GM21619 (cell line): ENCODE data around the gene NRARP.

Experiments used
- ATAC-seq: cut with Tn5 transposase; IDR thresholded peaks from one replicate; pipeline ENCODE4 v1.9.1; 2021; ENCODE audit not compliant: unreplicated experiment

Gene NRARP

GRCh38 chr9:137323531-137324331 is 21.7 kb upstream of the NRARP start:
- ATAC-seq: no peak

DNA sequence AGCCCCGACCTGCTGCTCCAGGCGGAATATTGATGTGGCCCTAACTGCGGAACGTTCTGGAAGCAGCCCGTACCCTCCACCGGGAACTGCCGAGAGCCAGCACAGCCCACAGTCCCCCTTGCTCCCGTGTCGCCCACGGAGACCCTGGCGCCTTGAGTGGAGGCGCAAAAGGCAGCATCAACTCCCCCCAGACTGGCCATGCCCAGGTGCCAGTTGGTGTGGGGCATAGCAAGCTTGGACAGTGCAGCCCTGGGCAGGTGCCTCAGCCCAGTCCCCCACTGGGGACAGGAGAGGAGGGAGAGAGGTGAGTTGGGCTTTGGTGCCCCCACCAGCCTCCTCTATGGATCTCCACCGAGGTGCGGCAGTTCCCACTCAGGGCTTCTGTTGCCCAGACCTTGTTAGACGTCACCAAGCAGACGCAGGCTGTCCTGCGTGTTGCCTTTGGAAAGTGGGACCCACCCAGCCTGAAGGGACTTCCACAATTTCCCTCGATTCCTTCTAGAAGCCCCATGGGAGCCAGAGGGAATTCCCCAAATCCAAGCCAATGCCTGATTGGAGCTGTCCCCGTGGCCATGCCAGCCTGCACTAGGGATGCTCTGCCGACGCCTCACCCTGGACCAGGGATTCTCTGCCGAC is 19.8 kb upstream of the NRARP start:
- no peak for ATAC-seq

- no peak for ATAC-seq
Observed at GRCh38 chr9:137320555-137321384, 18.7 kb upstream of the NRARP start.

GRCh38 chr9:137319739-137320551 is 17.9 kb upstream of the NRARP start:
- no peak for ATAC-seq

DNA sequence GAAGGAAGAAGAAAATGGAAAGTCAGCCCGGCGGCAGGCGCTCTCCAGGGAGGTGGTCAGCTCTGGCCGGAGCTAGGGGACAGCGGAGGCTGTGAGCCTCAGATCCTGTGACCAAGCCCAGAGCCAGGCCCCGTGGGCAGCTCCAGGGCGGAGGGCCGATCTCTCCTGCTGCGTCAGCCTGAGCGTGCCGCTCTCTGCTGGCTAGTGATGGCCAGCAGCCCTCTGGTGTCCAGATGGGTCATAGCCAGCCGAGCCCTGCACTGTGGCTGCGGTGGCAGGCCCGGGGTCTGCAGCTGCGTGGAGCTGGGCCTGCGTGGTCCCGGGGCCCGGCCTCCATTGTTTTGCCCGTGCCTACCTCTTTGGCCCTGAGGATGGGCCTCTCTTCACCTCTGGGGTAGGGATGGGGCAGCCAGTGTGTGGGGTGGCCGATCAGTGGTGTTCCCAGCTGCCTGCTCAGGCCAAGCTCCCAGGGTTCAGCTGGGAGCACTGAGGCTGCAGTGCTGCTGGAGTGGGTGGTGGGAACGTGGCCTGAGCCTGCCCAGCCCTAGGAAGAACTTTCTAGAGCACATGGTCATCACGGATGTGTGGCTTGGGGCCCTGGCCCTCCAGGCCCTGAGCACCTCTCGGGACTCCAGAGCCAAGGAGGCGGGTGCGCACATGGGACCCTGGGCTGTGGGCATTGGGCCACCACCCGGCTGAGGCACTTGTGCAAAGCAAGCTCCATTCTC is 17.1 kb upstream of the NRARP start:
- ATAC-seq: no peak

GRCh38 chr9:137318602-137319001 is 16.5 kb upstream of the NRARP start:
- ATAC-seq: no peak

GRCh38 chr9:137317718-137318511 is 15.8 kb upstream of the NRARP start:
- no peak for ATAC-seq

DNA sequence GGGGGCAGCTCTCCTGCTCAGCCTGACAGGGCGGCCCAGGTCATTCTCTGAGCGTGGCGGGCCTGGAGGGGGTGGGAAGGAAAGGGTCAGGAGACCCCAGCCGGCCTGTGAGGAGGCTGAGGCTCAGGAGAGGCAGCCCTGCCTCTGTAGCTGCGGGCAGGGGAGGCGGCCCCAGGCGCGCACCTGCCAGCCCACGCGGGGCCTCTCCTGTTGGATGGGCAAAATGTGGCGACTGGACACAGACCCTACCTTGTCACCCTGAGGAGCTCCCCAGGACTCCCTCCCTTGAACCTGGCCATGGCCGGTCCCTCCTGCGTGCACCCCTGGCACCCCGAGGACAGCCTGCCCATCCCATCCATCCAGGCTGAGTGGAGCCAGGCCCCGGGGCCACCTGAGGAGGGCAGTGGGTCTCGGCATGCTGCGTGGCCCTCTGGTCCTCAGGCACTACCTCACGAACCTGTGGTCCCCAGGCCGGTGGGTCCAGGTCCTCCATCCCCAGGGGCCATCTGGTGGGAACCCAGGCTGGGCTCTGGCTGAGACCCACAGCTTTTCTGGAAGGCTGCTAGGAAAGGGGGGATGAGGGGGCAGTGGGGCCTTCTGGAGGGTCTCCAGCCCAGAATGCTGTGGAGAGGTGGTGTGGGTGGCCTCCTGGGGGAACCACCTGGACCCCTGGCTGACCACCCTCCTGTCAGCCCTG is 15.1 kb upstream of the NRARP start:
- ATAC-seq: no peak

DNA sequence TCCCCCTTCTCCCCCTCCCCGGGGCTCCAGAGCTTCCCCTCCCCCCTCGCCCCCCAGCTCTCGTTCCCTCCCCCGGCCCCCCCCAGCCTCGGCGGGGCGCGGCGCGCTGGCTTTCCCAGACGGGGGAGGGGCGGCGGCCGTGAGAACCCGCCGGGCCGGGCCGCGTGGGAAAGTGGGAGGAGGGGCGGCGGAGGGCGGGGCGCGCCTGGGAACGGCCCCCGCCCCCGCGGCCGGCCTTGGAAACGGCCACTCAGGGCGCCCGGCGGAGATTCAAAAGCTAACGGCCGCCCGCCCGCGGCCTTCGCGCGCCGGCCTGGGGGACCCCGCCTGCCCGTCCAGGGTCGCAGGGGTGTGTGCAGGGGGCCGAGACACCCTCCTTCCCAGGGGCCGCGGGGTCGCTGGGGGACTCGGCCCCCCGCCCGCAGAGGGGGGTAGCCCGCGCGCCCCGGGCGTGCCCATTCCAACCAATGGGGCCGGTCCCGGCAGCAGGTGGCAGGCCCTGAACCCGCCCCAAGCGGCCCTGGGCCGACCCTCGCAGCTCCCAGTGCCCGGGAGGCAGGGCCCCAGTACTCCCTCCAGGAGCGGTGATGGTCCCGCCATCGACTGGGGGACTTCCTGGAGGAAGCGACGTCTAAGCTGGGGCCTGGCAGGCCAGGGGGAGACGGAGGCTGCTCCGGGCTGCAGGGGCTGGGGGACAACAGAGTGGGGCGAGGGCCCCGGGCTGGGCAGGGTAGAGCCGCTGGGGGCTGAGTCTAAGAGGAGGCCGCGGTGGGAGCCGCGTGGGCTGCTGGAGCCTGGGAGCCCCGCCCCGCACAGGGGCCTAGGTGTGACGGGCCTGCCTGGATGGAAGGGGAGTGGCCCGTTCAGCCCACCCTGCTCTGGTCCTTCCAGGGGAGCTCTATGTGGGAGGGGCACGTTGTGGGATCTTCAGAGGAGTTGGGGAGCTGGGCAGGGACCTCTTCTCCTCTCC is 14.2 kb upstream of the NRARP start:
- no peak for ATAC-seq

DNA sequence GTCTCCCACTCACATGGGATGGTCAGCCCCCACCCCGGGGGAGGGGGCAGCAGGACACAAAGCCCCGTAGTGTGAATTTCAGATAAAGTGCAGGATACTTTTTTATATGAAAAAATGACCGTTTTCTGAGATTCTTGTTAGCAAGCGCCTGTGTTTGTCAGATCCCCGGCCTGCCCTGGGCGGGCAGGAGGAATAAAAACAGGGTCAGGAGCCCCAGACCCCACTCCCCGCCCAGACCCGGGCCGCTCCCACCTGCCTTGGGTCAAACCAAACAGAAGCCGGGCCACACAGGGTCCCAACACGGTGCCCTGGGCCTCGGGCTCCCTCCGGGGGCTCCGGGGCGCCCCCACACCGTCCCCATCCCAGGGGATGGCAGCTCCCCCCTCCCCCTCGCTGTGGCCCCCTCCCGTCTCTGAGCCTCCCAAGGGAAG is 13.5 kb upstream of the NRARP start:
- no peak for ATAC-seq

DNA sequence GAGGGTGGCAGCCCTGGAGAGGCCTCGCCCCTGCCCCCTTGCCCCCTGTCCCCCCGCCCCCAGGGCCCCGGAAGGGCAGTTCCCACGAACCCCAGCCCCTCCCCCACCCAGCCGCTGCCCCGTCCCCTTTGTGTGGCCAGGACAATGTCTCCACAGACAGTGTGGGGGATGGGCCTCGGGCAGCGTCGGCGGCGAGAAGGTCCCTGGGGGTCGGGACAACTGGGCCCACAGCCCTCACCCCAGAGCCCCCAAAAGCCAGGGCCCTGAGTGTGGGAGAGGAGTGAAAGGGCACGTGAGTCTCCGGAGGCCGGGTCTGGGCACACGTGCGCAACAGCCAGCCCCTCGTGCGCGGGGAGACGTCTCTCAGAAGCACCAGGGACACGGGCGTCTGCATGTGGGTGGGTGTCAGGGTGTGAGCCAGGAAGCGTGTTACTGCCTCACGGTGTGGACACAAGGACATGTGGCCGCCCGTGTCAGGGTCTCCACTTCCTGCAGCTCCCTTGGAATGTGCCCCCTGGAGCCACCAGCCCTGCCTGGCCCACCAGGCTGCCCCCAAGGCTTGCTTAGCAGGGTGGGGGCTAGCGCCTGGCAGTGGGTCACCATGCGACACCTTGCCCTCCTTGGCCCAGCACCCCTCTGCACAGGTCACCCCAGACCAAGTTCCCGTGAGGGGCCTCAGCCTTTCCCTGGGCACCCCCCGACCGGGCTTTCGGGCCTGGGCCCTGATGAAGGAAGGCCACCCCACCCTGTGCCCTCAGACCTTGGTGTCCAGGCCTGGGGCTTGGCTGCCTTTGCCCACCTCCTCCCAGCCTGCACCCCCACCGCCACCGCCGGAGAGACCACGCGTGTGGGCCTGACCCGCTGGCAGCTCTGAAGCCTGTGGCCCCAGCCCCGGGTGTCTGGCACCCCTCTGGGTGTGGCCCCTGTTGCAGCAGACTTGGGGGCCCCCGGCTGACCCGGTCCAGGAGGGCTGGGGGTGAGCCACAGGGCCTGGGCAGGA is 12.8 kb upstream of the NRARP start:
- ATAC-seq: no peak

- no peak for ATAC-seq
Observed at GRCh38 chr9:137313956-137314560, 12.0 kb upstream of the NRARP start.

DNA sequence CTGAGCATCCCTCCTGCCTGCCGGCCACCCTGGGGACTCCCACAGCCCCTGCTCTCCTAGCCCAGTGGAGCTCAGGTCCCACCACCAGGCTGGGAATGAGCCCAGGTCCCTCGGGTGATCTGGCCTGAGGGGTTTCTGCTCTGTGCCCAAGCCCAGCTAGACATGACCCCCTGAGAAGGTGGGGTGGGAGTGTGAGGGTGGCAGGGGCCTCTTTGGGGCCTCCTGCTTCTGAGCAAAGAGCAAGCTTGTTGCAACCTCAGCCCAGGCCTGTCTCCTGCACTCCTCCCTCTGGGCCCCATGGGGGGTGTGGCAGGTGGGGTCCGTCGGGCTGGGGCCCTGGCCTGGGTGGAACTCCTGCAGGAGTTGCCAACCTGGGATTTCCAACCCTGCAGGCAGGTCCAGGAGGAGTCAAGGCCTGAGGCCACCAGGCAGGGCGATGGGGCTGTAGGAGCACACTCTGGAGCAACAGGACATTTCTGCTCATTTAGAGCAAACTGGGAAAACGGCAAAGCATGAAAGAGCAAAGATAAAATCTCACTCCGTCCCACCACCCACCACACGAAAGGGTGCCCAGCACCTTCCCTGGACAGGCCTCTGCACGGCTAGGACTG is 11.4 kb upstream of the NRARP start:
- ATAC-seq: no peak

DNA sequence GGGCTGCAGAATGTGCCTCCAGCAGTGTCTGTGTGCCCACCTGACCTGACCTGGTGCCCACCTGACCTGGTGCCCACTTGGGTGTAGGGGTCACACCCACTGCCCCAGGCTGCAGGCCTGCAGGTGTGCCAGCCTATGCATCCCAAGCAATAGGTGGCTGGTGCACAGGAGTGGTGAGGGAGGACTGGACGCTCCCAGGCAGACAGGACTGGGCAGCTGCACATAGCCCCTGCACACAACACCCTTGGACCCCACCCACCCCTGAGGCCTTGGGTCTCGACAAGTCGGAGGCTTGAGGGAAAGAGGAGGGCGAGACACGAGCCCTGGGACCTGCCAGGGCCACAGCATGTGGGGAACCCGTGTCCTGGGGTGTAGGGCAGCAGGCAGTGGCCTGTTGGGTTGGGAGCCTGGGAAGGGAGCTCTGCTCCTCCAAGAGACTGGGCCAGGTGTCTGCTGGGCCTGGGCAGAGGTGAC is 10.8 kb upstream of the NRARP start:
- ATAC-seq: no peak
